ENCODE data around the gene OPN3. TPM values are rescaled to one million over a fixed set of nuclear protein-coding genes. Genes with fewer than 3 reads are reported as not detected.
A peak's percentile ranks its signal among the peaks of the same experiment; 100 is the strongest.

Gene OPN3
- total RNA-seq, 1 experiment from 2014 or later, result 45.6 TPM

DNA sequence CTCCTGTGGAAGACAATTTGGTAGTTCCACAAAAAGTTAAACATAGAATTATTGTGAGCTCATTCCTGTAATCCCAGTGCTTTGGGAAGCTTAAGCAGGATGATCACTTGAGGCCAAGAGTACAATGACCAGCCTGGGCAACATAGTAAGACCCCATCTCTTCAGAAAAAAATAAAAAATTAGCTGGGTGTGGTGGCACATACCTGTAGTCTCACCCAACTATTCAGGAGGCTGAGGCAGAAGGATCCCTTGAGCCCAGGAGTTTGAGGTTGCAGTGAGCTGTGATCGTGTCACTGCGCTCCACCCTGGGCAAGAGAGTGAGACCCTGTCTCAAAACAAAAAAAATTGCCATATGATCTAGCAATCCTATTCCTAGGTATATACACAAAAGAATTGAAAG, 4.1 kb upstream of the OPN3 start:
- H3K27ac Mint-ChIP-seq (ENCODE audit: low read depth, unreplicated experiment), result no peak overlapping the region
- ChIA-PET POLR2A (interaction anchor here (1.1 to 5.8 kb wide), 4 partner anchors 11 to 44 kb away, joined by 5 to 151 read pairs (median 6); no protein-coding TSS in a partner anchor), CTCF (interaction anchor here (1.0 to 1.7 kb wide), 4 partner anchors 9 to 135 kb away, joined by 3 to 6 read pairs (median 4); no protein-coding TSS in a partner anchor)
- no peaks in the 10 kb centered on the region for H3K27me3 Mint-ChIP-seq (ENCODE audit: insufficient read depth, unreplicated experiment)
- no TSS peak for BruUV-seq (replicated peaks)
- H3K36me3 Mint-ChIP-seq (ENCODE audit: insufficient read depth, unreplicated experiment), result peaks cover 13% of the 10 kb centered on the region
- H3K9me3 Mint-ChIP-seq (ENCODE audit: unreplicated experiment), result peaks cover 8% of the 10 kb centered on the region
- intact Hi-C loops (cut with micrococcal nuclease), result no loop called here
- H3K4me1 Mint-ChIP-seq (ENCODE audit: insufficient read depth, unreplicated experiment), result peaks cover 34% of the 10 kb centered on the region
- TF ChIP-seq, protein P1, sequence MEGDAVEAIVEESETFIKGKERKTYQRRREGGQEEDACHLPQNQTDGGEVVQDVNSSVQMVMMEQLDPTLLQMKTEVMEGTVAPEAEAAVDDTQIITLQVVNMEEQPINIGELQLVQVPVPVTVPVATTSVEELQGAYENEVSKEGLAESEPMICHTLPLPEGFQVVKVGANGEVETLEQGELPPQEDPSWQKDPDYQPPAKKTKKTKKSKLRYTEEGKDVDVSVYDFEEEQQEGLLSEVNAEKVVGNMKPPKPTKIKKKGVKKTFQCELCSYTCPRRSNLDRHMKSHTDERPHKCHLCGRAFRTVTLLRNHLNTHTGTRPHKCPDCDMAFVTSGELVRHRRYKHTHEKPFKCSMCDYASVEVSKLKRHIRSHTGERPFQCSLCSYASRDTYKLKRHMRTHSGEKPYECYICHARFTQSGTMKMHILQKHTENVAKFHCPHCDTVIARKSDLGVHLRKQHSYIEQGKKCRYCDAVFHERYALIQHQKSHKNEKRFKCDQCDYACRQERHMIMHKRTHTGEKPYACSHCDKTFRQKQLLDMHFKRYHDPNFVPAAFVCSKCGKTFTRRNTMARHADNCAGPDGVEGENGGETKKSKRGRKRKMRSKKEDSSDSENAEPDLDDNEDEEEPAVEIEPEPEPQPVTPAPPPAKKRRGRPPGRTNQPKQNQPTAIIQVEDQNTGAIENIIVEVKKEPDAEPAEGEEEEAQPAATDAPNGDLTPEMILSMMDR (IDR thresholded peaks at IDR 0.05; ENCODE audit: unreplicated experiment), result no peak
- no peak overlapping the region for H3K4me3 Mint-ChIP-seq (ENCODE audit: unreplicated experiment)
- DNase-seq (ENCODE audit: unreplicated experiment), result no peak

DNA sequence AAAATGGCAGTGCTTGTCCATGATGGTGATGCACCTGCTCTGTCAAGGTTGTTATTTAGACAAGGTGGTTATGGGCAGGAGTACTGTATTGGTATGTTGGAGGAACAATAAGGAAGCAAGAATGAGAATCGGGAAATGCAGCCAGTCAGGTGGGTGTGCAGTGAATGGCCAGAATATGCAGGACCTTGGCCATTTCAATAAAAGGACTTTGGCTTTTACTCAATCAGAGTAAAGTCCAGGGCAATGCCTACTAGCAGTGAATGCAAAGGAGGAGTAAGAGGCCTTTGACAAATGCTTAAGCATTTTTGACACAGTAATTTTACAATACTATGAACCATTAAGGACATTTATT, 2.4 kb upstream of the OPN3 start:
- no peak overlapping the region for H3K4me3 Mint-ChIP-seq (ENCODE audit: unreplicated experiment)
- intact Hi-C loops (cut with micrococcal nuclease), result no loop called here
- no peak for DNase-seq (ENCODE audit: unreplicated experiment)
- H3K9me3 Mint-ChIP-seq (ENCODE audit: unreplicated experiment), result peaks cover 8% of the 10 kb centered on the region
- no peaks in the 10 kb centered on the region for H3K27me3 Mint-ChIP-seq (ENCODE audit: insufficient read depth, unreplicated experiment)
- ChIA-PET POLR2A (interaction anchor here (0.8 to 5.8 kb wide), 14 partner anchors 11 to 907 kb away, joined by 3 to 151 read pairs (median 14); partner anchors contain the start of gene WDR64), CTCF (interaction anchor here (0.6 to 2.6 kb wide), 6 partner anchors 12 to 92 kb away, joined by 3 to 17 read pairs (median 3); no protein-coding TSS in a partner anchor)
- BruUV-seq (replicated peaks), result no TSS peak
- TF ChIP-seq, protein P1 (IDR thresholded peaks at IDR 0.05; ENCODE audit: unreplicated experiment), result no peak
- peaks cover 19% of the 10 kb centered on the region for H3K36me3 Mint-ChIP-seq (ENCODE audit: insufficient read depth, unreplicated experiment)
- peak overlapping the region; percentile 100 for H3K27ac Mint-ChIP-seq (ENCODE audit: low read depth, unreplicated experiment)
- peaks cover 42% of the 10 kb centered on the region for H3K4me1 Mint-ChIP-seq (ENCODE audit: insufficient read depth, unreplicated experiment)

DNA sequence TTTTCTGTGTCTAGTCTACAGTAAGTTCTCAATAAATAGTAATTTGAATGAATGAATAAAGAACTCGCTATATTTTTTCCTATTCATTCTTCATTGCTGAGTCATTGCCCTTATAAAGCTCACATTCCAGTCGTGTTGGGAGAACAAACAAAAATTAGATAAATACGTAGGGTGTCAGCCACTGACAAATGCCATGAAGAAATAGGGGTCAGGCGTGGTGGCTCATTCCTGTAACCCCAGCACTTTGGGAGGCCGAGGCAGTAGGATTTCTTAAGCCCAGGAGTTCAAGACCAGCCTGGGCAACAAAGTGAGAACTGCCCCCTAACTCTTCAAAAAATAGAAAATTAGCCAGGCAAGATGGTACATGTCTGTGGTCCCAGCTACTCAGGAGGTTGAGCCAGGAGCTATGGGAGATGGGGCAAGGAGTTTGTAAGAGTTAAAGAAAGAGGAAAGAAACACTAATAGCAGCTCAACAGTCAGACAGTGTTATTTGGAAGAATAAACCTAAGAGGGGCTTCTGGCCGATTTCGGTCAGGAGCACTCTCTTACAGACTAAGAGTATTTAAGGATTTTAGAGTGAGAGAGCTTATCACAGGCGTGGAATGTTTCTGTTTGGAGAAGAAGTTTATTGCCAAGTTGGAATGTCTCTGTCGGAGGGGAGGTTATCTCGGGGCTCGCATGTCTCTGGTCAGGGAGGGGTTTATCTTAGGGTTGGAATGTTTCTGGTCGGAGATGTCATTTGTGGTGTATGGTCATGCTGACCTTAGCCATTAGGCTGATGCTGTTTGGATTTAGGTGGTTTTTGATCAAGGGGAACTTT, 1.8 kb upstream of the OPN3 start:
- BruUV-seq (replicated peaks), result TSS peak; percentile 91
- peak; percentile 90 for DNase-seq (ENCODE audit: unreplicated experiment)
- TF ChIP-seq, protein P1 (IDR thresholded peaks at IDR 0.05; ENCODE audit: unreplicated experiment), result no peak
- ChIA-PET CTCF (interaction anchor here (0.5 to 2.6 kb wide), 21 partner anchors 13 to 192 kb away, joined by 3 to 22 read pairs (median 4); no protein-coding TSS in a partner anchor), POLR2A (interaction anchor here (0.6 to 5.8 kb wide), 41 partner anchors 9 to 906 kb away, joined by 3 to 151 read pairs (median 8); partner anchors contain the start of genes EXO1, FH, KMO and WDR64)
- Mint-ChIP-seq H3K27ac (ENCODE audit: low read depth, unreplicated experiment) (peak overlapping the region; percentile 100), H3K4me1 (ENCODE audit: insufficient read depth, unreplicated experiment) (peaks cover 42% of the 10 kb centered on the region), H3K27me3 (ENCODE audit: insufficient read depth, unreplicated experiment) (no peaks in the 10 kb centered on the region), H3K4me3 (ENCODE audit: unreplicated experiment) (peak overlapping the region; percentile 60), H3K9me3 (ENCODE audit: unreplicated experiment) (peaks cover 8% of the 10 kb centered on the region), H3K36me3 (ENCODE audit: insufficient read depth, unreplicated experiment) (peaks cover 19% of the 10 kb centered on the region)
- intact Hi-C loops (cut with micrococcal nuclease), result loop anchor here (1.0 to 2.0 kb wide), 3 partner anchors 29 to 75 kb away; no protein-coding TSS in a partner anchor

All from MCF 10A (cell line).